Rectal smooth muscle tissue (tissue), 1 donor: ENCODE results near the gene NIPSNAP3A.
"Not testable (repeated sequence)": the region's sequence is repeated elsewhere in the genome, so short reads cannot be mapped to it uniquely, and the experiment has no call there.

ENCODE experiments used
- H3K27ac ChIP-seq: one replicate; pipeline ENCODE4 v1.7.0; 2013; ENCODE audit warnings: low read depth, low read length, inconsistent platforms
- H3K27me3 ChIP-seq: one replicate; pipeline ENCODE4 v1.7.0; 2013; ENCODE audit warnings: low read length; ENCODE audit not compliant: control insufficient read depth, insufficient read depth
- H3K36me3 ChIP-seq: one replicate; pipeline ENCODE4 v1.7.0; 2013; ENCODE audit warnings: low read length; ENCODE audit not compliant: control insufficient read depth, insufficient read depth
- H3K4me1 ChIP-seq: one replicate; pipeline ENCODE4 v1.7.0; 2013; ENCODE audit warnings: low read length; ENCODE audit not compliant: control insufficient read depth, insufficient read depth
- H3K4me3 ChIP-seq: one replicate; pipeline ENCODE4 v1.7.0; 2013; ENCODE audit warnings: low read length
- H3K9ac ChIP-seq: one replicate; pipeline ENCODE4 v1.7.0; 2013; ENCODE audit warnings: low read length

NIPSNAP3A gene

GRCh38 chr9:104747565-104748358, at the start of gene NIPSNAP3A:
Gene NIPSNAP3A, plus strand, starts transcription at chr9:104747683. Its CDS starts 110 bp downstream, at chr9:104747793.
- H3K9ac ChIP-seq = peak within 1 kb of the TSS; percentile 70
- no peaks in the 10 kb centered on the region for H3K4me1 ChIP-seq
- peak within 1 kb of the TSS; percentile 79 for H3K4me3 ChIP-seq
- H3K36me3 ChIP-seq = peaks cover 3% of the 10 kb centered on the region
- H3K27me3 ChIP-seq = no peaks in the 10 kb centered on the region
- H3K27ac ChIP-seq = peak within 1 kb of the TSS; percentile 91

- no peaks in the 10 kb centered on the region for H3K36me3 ChIP-seq
- H3K27me3 ChIP-seq = no peaks in the 10 kb centered on the region
- H3K4me1 ChIP-seq = no peaks in the 10 kb centered on the region
- H3K4me3 ChIP-seq = no peak overlapping the region
- no peak overlapping the region for H3K27ac ChIP-seq
- H3K9ac ChIP-seq = no peak overlapping the region
Measured at GRCh38 chr9:104700306-104700705, 47.2 kb upstream of the NIPSNAP3A start.

DNA sequence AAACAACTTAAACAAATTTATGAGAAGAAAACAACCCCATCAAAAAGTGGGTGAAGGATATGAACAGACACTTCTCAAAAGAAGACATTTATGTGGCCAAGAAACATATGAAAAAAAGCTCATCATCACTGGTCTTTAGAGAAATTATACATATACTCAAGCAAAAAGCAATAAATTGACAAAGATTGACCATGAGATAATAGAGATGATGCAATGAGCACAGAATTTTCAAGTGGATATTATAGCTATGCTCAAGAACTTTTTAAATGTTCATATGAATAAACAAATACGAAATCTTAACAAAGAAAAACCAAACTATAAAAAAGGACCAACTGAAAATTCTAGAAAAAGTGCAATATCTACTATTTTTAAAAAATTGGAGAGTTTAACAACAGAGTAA, 38.7 kb upstream of the NIPSNAP3A start:
- not testable (repeated sequence) for H3K36me3 ChIP-seq, H3K4me3 ChIP-seq, H3K9ac ChIP-seq, H3K27me3 ChIP-seq, H3K27ac ChIP-seq, H3K4me1 ChIP-seq

- Histone ChIP-seq H3K36me3 (no peaks in the 10 kb centered on the region), H3K27ac (no peak overlapping the region), H3K4me1 (no peaks in the 10 kb centered on the region), H3K9ac (no peak overlapping the region), H3K4me3 (no peak overlapping the region), H3K27me3 (no peaks in the 10 kb centered on the region)
Measured at GRCh38 chr9:104711604-104712003, 35.9 kb upstream of the NIPSNAP3A start.

GRCh38 chr9:104725014-104725413, 22.5 kb upstream of the NIPSNAP3A start:
- no peak overlapping the region for H3K27ac ChIP-seq
- no peak overlapping the region for H3K4me3 ChIP-seq
- no peak overlapping the region for H3K9ac ChIP-seq
- H3K27me3 ChIP-seq = no peaks in the 10 kb centered on the region
- H3K36me3 ChIP-seq = no peaks in the 10 kb centered on the region
- H3K4me1 ChIP-seq = no peaks in the 10 kb centered on the region

DNA sequence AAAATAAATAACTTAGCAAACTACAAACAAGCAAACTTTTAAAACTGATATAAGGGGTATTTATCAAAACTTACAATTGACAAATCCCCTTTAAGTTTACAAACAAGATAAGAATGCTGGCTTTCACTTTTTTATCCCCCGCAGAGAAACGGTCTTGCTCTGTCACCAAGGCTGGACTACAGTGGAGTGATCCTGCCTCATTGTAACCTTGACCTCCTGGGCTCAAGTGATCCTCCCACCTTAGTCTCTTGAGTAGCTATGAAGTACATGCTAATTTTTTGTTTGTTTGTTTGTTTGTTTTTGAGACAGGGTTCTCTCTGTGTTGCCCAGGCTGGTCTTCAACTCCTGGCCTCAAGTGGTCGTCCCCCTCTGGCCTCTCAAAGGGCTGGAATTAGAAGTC, 9.0 kb upstream of the NIPSNAP3A start:
- Histone ChIP-seq H3K4me3 (no peak overlapping the region), H3K27ac (no peak overlapping the region), H3K4me1 (no peaks in the 10 kb centered on the region), H3K27me3 (no peaks in the 10 kb centered on the region), H3K36me3 (no peaks in the 10 kb centered on the region), H3K9ac (no peak overlapping the region)

DNA sequence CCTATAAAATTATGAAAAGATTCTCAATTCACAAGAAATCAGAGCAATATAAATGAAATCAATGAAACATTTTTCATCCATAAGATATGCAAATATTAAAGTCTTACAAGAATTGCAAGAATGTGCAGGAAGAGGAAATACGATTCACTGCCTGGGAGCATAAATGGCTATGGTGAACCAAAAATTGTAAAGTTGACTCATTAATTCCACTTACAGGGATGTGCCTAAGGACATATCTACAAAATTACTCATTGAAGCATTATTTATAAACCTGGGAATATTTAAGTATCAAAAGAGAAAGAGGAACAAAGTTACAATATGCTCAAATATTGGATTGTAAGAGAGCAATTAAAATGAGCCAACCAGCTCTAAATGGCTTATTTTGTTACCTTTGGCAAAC, 6.9 kb upstream of the NIPSNAP3A start:
- no peak overlapping the region for H3K4me3 ChIP-seq
- H3K27me3 ChIP-seq = no peaks in the 10 kb centered on the region
- H3K4me1 ChIP-seq = no peaks in the 10 kb centered on the region
- no peak overlapping the region for H3K27ac ChIP-seq
- H3K36me3 ChIP-seq = no peaks in the 10 kb centered on the region
- no peak overlapping the region for H3K9ac ChIP-seq

GRCh38 chr9:104743376-104743985, 4.0 kb upstream of the NIPSNAP3A start:
- no peaks in the 10 kb centered on the region for H3K4me1 ChIP-seq
- no peaks in the 10 kb centered on the region for H3K36me3 ChIP-seq
- no peaks in the 10 kb centered on the region for H3K27me3 ChIP-seq
- H3K4me3 ChIP-seq = no peak overlapping the region
- H3K9ac ChIP-seq = no peak overlapping the region
- H3K27ac ChIP-seq = no peak overlapping the region

DNA sequence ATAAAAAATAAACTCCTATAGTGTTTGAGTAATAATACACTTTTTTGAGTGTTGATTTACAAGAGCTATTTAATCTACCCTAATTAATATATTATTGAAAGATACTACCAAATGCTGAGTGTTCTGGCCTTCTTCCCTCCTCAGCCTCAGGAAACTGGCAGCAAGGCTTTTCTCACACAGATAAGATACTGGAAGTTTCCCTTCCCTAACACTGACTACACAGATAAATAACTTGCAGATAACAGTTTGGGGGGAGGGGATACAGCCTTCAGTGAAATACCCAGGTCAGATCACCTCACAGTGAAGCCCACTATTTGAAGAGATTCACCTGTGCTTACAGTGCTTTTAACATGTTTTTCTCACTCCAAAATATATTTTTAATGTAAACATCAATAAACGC, 1.6 kb upstream of the NIPSNAP3A start:
- Histone ChIP-seq H3K36me3 (no peaks in the 10 kb centered on the region), H3K4me1 (no peaks in the 10 kb centered on the region), H3K27me3 (no peaks in the 10 kb centered on the region), H3K9ac (no peak overlapping the region), H3K27ac (no peak overlapping the region), H3K4me3 (no peak overlapping the region)

DNA sequence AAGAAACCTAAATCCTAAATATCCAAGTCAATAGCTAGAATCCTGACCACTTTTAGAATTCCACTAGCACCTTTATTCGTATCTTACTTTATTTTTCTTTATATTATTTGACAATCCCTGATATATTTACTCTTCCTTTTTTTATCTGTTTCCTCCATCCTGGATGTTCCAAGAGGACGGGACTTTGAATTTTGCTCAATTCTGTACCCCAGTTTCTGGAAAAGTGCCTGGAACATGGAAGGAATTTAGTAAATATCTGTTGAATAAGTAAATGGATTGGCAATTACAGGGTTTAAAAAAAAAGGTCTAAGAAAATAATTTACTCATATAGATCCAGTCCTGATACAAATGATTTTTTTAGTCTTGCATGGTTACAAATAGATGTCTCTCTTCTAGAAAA, 1.2 kb upstream of the NIPSNAP3A start:
- H3K27me3 ChIP-seq = no peaks in the 10 kb centered on the region
- no peak overlapping the region for H3K4me3 ChIP-seq

DNA sequence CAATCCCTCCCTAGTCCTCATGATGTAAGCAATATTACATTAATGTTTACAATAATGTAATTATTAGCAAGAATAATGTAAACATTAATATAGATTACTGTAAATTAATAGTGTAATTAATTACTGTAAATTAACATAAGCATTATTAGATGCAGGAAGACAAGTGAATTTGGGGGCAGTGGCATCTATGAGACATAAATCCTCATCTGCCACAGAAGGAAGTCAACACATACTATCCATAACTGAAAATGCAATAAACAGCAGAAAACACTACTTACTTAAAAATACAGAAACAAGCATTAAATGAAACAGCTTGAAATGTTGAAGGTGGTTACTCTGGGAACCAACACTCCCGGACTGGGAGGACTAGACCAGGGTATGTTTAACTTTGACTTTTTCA, 685 bp upstream of the NIPSNAP3A start:
- Histone ChIP-seq H3K4me1 (no peaks in the 10 kb centered on the region), H3K36me3 (no peaks in the 10 kb centered on the region), H3K27me3 (no peaks in the 10 kb centered on the region), H3K9ac (no peak overlapping the region), H3K27ac (no peak overlapping the region), H3K4me3 (peak overlapping the region; percentile 79)

More for the DNA sequence above, 1.2 kb upstream of the NIPSNAP3A start:
- H3K9ac ChIP-seq = no peak overlapping the region
- no peaks in the 10 kb centered on the region for H3K4me1 ChIP-seq
- no peaks in the 10 kb centered on the region for H3K36me3 ChIP-seq
- H3K27ac ChIP-seq = no peak overlapping the region

GRCh38 chr9:104747245-104747564, 278 bp upstream of the NIPSNAP3A start:
- peaks cover 2% of the 10 kb centered on the region for H3K36me3 ChIP-seq

More at GRCh38 chr9:104747245-104747564, 278 bp upstream of the NIPSNAP3A start:
- no peaks in the 10 kb centered on the region for H3K4me1 ChIP-seq
- H3K4me3 ChIP-seq = peak overlapping the region; percentile 79
- peak overlapping the region; percentile 91 for H3K27ac ChIP-seq
- H3K9ac ChIP-seq = peak overlapping the region; percentile 28
- H3K27me3 ChIP-seq = no peaks in the 10 kb centered on the region
